ENCODE data around the gene USP6NL. TPM values are rescaled to one million over a fixed set of nuclear protein-coding genes. Genes with fewer than 3 reads are reported as not detected.

USP6NL gene
- total RNA-seq, 1 experiment from 2014 or later = 38.7 TPM

DNA sequence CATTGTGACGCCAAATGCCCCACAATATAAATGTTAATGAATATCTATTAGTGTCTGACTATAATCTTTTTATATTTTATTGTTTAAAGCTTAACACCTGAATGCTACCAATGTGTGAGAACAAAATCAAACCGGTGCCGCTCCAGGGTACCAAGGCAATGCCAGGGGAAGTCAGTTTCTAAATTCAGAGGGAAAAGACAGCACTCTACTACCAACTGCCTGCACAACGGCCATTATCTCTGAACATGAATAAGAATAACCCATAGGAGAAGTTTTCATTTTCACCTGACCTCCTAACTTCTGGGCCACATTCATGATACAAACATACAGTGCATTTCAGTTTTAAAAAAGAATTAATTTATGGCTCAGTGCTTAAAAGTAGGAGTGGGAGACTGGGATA is 21.7 kb downstream of the USP6NL start:
- POLR2A ChIA-PET (ENCODE audit: low non-redundant PET) = no interaction called here
- TF ChIP-seq EZH2 (IDR thresholded peaks at IDR 0.05; ENCODE audit: borderline replicate concordance, low read depth, low read length, poor library complexity, severe bottlenecking) = no peak
- TF ChIP-seq, protein P1, sequence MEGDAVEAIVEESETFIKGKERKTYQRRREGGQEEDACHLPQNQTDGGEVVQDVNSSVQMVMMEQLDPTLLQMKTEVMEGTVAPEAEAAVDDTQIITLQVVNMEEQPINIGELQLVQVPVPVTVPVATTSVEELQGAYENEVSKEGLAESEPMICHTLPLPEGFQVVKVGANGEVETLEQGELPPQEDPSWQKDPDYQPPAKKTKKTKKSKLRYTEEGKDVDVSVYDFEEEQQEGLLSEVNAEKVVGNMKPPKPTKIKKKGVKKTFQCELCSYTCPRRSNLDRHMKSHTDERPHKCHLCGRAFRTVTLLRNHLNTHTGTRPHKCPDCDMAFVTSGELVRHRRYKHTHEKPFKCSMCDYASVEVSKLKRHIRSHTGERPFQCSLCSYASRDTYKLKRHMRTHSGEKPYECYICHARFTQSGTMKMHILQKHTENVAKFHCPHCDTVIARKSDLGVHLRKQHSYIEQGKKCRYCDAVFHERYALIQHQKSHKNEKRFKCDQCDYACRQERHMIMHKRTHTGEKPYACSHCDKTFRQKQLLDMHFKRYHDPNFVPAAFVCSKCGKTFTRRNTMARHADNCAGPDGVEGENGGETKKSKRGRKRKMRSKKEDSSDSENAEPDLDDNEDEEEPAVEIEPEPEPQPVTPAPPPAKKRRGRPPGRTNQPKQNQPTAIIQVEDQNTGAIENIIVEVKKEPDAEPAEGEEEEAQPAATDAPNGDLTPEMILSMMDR (conservative IDR thresholded peaks at IDR 0.05; ENCODE audit: low read depth, low read length) = no peak
- intact Hi-C loops (cut with micrococcal nuclease; ENCODE audit: unreplicated experiment) = no loop called here
- Histone ChIP-seq H3K27ac (ENCODE audit: low read depth, low read length, poor library complexity, severe bottlenecking) (no peak overlapping the region), H3K4me3 (ENCODE audit: low read depth, low read length, poor library complexity, severe bottlenecking) (no peak overlapping the region), H3K27me3 (replicated peaks; ENCODE audit: insufficient read depth, low read depth, low read length, poor library complexity) (no peaks in the 10 kb centered on the region), H3K36me3 (ENCODE audit: insufficient read depth, low read length, poor library complexity, severe bottlenecking) (peaks cover 4% of the 10 kb centered on the region), H3K4me1 (ENCODE audit: insufficient read depth, low read length, poor library complexity, severe bottlenecking) (peaks cover 73% of the 10 kb centered on the region), H3K9me3 (ENCODE audit: low read depth, low read length, poor library complexity, severe bottlenecking) (no peaks in the 10 kb centered on the region)
- no peak for DNase-seq (ENCODE audit: low spot score)
- no TSS peak for BruUV-seq (replicated peaks)
- CTCF ChIA-PET = no interaction called here

GRCh38 chr10:11588873-11589574 is 22.4 kb downstream of the USP6NL start:
- H3K4me3 ChIP-seq (ENCODE audit: low read depth, low read length, poor library complexity, severe bottlenecking) = no peak overlapping the region
- peaks cover 4% of the 10 kb centered on the region for H3K36me3 ChIP-seq (ENCODE audit: insufficient read depth, low read length, poor library complexity, severe bottlenecking)
- ChIA-PET POLR2A (ENCODE audit: low non-redundant PET) (interaction anchor here (0.8 kb wide), 1 partner anchor 19 kb away, joined by 3 read pairs; no protein-coding TSS in a partner anchor), CTCF (no interaction called here)
- H3K4me1 ChIP-seq (ENCODE audit: insufficient read depth, low read length, poor library complexity, severe bottlenecking) = peaks cover 66% of the 10 kb centered on the region
- H3K9me3 ChIP-seq (ENCODE audit: low read depth, low read length, poor library complexity, severe bottlenecking) = no peaks in the 10 kb centered on the region
- no TSS peak for BruUV-seq (replicated peaks)
- no peak for DNase-seq (ENCODE audit: low spot score)
- TF ChIP-seq, protein P1 (conservative IDR thresholded peaks at IDR 0.05; ENCODE audit: low read depth, low read length) = no peak
- no peak for TF ChIP-seq EZH2 (IDR thresholded peaks at IDR 0.05; ENCODE audit: borderline replicate concordance, low read depth, low read length, poor library complexity, severe bottlenecking)
- peak overlapping the region; percentile 21 for H3K27ac ChIP-seq (ENCODE audit: low read depth, low read length, poor library complexity, severe bottlenecking)
- intact Hi-C loops (cut with micrococcal nuclease; ENCODE audit: unreplicated experiment) = no loop called here
- no peaks in the 10 kb centered on the region for H3K27me3 ChIP-seq (replicated peaks; ENCODE audit: insufficient read depth, low read depth, low read length, poor library complexity)

DNA sequence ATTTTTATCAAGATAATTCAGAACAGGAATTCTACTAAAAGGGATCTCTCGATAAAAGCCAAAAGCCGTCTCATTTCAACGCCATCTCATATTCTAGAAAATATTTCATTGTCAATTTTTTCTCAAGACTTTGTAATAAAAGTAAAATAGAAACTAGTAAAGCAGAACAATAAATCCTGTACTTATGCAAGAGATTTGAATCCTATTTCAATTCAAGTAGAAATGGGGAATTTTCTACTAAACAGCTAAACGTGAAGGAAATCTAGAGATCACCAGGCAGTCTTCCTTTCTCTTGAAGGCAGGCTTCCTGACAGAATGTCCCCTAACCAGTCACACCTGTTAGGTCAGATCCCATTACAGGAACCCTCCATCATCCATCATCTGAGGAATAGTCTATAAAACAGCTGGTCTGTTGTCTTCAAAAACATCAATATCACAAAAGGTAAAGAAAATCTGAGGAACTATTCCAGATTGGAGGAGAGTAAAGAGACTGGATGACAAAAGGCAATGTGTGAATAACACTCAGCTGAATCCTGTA is 23.7 kb downstream of the USP6NL start:
- TF ChIP-seq, protein P1 (conservative IDR thresholded peaks at IDR 0.05; ENCODE audit: low read depth, low read length) = no peak
- TF ChIP-seq EZH2 (IDR thresholded peaks at IDR 0.05; ENCODE audit: borderline replicate concordance, low read depth, low read length, poor library complexity, severe bottlenecking) = no peak
- peaks cover 4% of the 10 kb centered on the region for H3K36me3 ChIP-seq (ENCODE audit: insufficient read depth, low read length, poor library complexity, severe bottlenecking)
- ChIA-PET POLR2A (ENCODE audit: low non-redundant PET) (no interaction called here), CTCF (no interaction called here)
- H3K27me3 ChIP-seq (replicated peaks; ENCODE audit: insufficient read depth, low read depth, low read length, poor library complexity) = no peaks in the 10 kb centered on the region
- no peak for DNase-seq (ENCODE audit: low spot score)
- BruUV-seq (replicated peaks) = no TSS peak
- intact Hi-C loops (cut with micrococcal nuclease; ENCODE audit: unreplicated experiment) = no loop called here
- H3K27ac ChIP-seq (ENCODE audit: low read depth, low read length, poor library complexity, severe bottlenecking) = peak overlapping the region; percentile 45
- no peaks in the 10 kb centered on the region for H3K9me3 ChIP-seq (ENCODE audit: low read depth, low read length, poor library complexity, severe bottlenecking)
- peaks cover 54% of the 10 kb centered on the region for H3K4me1 ChIP-seq (ENCODE audit: insufficient read depth, low read length, poor library complexity, severe bottlenecking)
- H3K4me3 ChIP-seq (ENCODE audit: low read depth, low read length, poor library complexity, severe bottlenecking) = no peak overlapping the region

Measured in A673 (cell line).